WTC11 (cell line): ENCODE measurements around the gene DNM3. TPM values are rescaled to one million over a fixed set of nuclear protein-coding genes. Genes with fewer than 3 reads are reported as not detected.

Experiments used
- ATAC-seq: fragments of 200-7000 bp; cut with Tn5 transposase; 2 replicates; pipeline ENCODE4 v1.10.0; 2021; ENCODE audit warnings: mild to moderate bottlenecking, moderate library complexity
- CTCF ChIA-PET: fragments of 300-600 bp; sonication (Branson Sonifier 250); formaldehyde crosslinking; loops from one replicate; lab custom pipeline; 2021; ENCODE audit warnings: antibody characterized with exemption; lab: Charles Lee
- POLR2A ChIA-PET: fragments of 350-600 bp; sonication (Branson Sonifier 250); formaldehyde crosslinking; loops from one replicate; lab custom pipeline; 2021; ENCODE audit warnings: antibody characterized with exemption; lab: Charles Lee
- DNase-seq: peaks from one replicate; pipeline ENCODE4 v3.0.0; 2021; ENCODE audit warnings: low spot score
- H3K27ac Mint-ChIP-seq: 2 replicates; pipeline ENCODE4 v1.8.0; 2021; ENCODE audit warnings: mixed read lengths
- H3K27me3 Mint-ChIP-seq: 2 replicates; pipeline ENCODE4 v1.8.0; 2021; ENCODE audit warnings: low read depth, mild to moderate bottlenecking, moderate library complexity, mixed read lengths
- H3K36me3 Mint-ChIP-seq: 2 replicates; pipeline ENCODE4 v1.8.0; 2021; ENCODE audit warnings: mixed read lengths
- H3K4me1 Mint-ChIP-seq: 2 replicates; pipeline ENCODE4 v1.8.0; 2022; ENCODE audit warnings: mixed read lengths
- H3K4me3 Mint-ChIP-seq: 2 replicates; pipeline ENCODE4 v1.8.0; 2021; ENCODE audit warnings: mild to moderate bottlenecking, moderate library complexity, mixed read lengths
- H3K9me3 Mint-ChIP-seq: 2 replicates; pipeline ENCODE4 v1.8.0; 2021; ENCODE audit warnings: mixed read lengths
- CREB1 ChIP-seq: sonication (generic); formaldehyde crosslinking; IDR thresholded peaks from 2 replicates; pipeline ENCODE4 v1.8.0; 2023; ENCODE audit warnings: mild to moderate bottlenecking, missing genetic modification reagents
- ELF4 ChIP-seq: sonication (generic); formaldehyde crosslinking; IDR thresholded peaks from 2 replicates; pipeline ENCODE4 v1.8.1; 2022; ENCODE audit warnings: low read depth, mild to moderate bottlenecking, moderate library complexity, missing genetic modification reagents
- FOXJ3 ChIP-seq: sonication (generic); formaldehyde crosslinking; IDR thresholded peaks from 2 replicates; pipeline ENCODE4 v1.9.0; 2021; ENCODE audit warnings: missing genetic modification reagents, mild to moderate bottlenecking, borderline replicate concordance
- FOXK1 ChIP-seq: sonication (generic); formaldehyde crosslinking; IDR thresholded peaks from 2 replicates; pipeline ENCODE4 v1.8.0; 2022; ENCODE audit warnings: mild to moderate bottlenecking, moderate library complexity, missing genetic modification reagents
- FOXP1 ChIP-seq: sonication (generic); formaldehyde crosslinking; IDR thresholded peaks from 2 replicates; pipeline ENCODE4 v1.8.0; 2022; ENCODE audit warnings: missing genetic modification reagents, mild to moderate bottlenecking, moderate library complexity, borderline replicate concordance
- GABPB1 ChIP-seq: sonication (generic); formaldehyde crosslinking; IDR thresholded peaks from 2 replicates; pipeline ENCODE4 v1.8.1; 2023; ENCODE audit warnings: mild to moderate bottlenecking, missing genetic modification reagents
- IRF2 ChIP-seq: sonication (generic); formaldehyde crosslinking; IDR thresholded peaks from 2 replicates; pipeline ENCODE4 v1.8.0; 2022; ENCODE audit warnings: low read depth, missing genetic modification reagents, borderline replicate concordance
- JUN ChIP-seq: sonication (generic); formaldehyde crosslinking; IDR thresholded peaks from 2 replicates; pipeline ENCODE4 v1.8.0; 2023; ENCODE audit warnings: mild to moderate bottlenecking, missing genetic modification reagents
- KAT7 ChIP-seq: sonication (generic); formaldehyde crosslinking; IDR thresholded peaks from 2 replicates; pipeline ENCODE4 v1.8.1; 2023; ENCODE audit warnings: missing genetic modification reagents, mild to moderate bottlenecking, borderline replicate concordance
- MXD4 ChIP-seq: fragments of 250-450 bp; sonication (Bioruptor Pico); IDR thresholded peaks from 2 replicates; pipeline ENCODE4 v1.8.0; 2021; ENCODE audit warnings: mild to moderate bottlenecking, moderate library complexity, borderline replicate concordance
- NFATC4 ChIP-seq: fragments of 250-450 bp; sonication (Bioruptor Pico); IDR thresholded peaks from 2 replicates; pipeline ENCODE4 v1.9.0; 2021; ENCODE audit warnings: mild to moderate bottlenecking
- NR2C2 ChIP-seq: sonication (generic); formaldehyde crosslinking; IDR thresholded peaks from 2 replicates; pipeline ENCODE4 v1.8.0; 2022; ENCODE audit warnings: mild to moderate bottlenecking, missing genetic modification reagents
- SMAD4 ChIP-seq: sonication (generic); formaldehyde crosslinking; IDR thresholded peaks from 2 replicates; pipeline ENCODE4 v1.8.0; 2022; ENCODE audit warnings: mild to moderate bottlenecking, missing genetic modification reagents
- TP53 ChIP-seq: sonication (generic); formaldehyde crosslinking; IDR thresholded peaks from 2 replicates; pipeline ENCODE4 v1.8.1; 2023; ENCODE audit warnings: mild to moderate bottlenecking, missing genetic modification reagents
- ZNF121 ChIP-seq: sonication (generic); formaldehyde crosslinking; IDR thresholded peaks from 2 replicates; pipeline ENCODE4 v1.8.0; 2023; ENCODE audit warnings: missing genetic modification reagents
- ZNF671 ChIP-seq: fragments of 250-450 bp; sonication (Bioruptor Pico); IDR thresholded peaks from 2 replicates; pipeline ENCODE4 v1.8.0; 2021; ENCODE audit warnings: mild to moderate bottlenecking
- total RNA-seq: library from RNA; stranded (reverse); gene quantifications from 3 replicates; pipeline ENCODE4 v1.2.3, GENCODE V29; 2021
- TF ChIP-seq, protein P1 (sequence below): sonication (generic); formaldehyde crosslinking; IDR thresholded peaks from 2 replicates; pipeline ENCODE4 v1.8.1; 2023; ENCODE audit warnings: mild to moderate bottlenecking, missing genetic modification reagents
- TF ChIP-seq, protein P2 (sequence below): sonication (generic); formaldehyde crosslinking; IDR thresholded peaks from 2 replicates; pipeline ENCODE4 v1.8.1; 2023; ENCODE audit warnings: mild to moderate bottlenecking, missing genetic modification reagents, borderline replicate concordance
- TF ChIP-seq, protein P3 (sequence below): sonication (generic); formaldehyde crosslinking; IDR thresholded peaks from 2 replicates; pipeline ENCODE4 v1.8.1; 2023; ENCODE audit warnings: mild to moderate bottlenecking, missing genetic modification reagents, moderate library complexity
- TF ChIP-seq, protein P4 (sequence below): sonication (generic); formaldehyde crosslinking; IDR thresholded peaks from 2 replicates; pipeline ENCODE4 v1.8.0; 2023; ENCODE audit warnings: missing genetic modification reagents, mild to moderate bottlenecking, borderline replicate concordance
- TF ChIP-seq, protein P5 (sequence below): sonication (generic); formaldehyde crosslinking; IDR thresholded peaks from 2 replicates; pipeline ENCODE4 v1.8.1; 2023; ENCODE audit warnings: mild to moderate bottlenecking, moderate library complexity, missing genetic modification reagents
- TF ChIP-seq, protein P6 (sequence below): sonication (generic); formaldehyde crosslinking; IDR thresholded peaks from 2 replicates; pipeline ENCODE4 v1.8.0; 2022; ENCODE audit warnings: mild to moderate bottlenecking, missing genetic modification reagents

DNM3 gene
- total RNA-seq, 1 experiment from 2014 or later = 1.9 TPM

DNA sequence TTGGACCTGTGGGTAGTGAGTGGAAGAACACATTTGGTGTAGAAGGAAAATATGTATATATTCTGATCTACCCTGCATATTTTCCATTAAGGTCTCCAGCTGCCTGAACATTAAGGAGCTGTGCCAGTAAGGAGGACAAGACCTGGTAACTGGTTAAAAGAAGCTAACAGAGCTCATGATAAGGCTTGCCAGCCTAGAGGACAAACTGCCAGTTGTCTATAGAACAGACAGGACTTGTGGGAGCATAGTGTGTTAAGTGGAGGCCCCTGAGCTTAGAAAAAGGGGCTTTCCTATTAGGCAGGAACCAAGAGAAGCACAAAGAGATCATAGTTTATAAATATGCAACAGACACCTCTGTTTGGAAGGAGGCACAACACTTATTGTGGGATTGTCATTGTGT, 23.0 kb downstream of the DNM3 start (continued):
- TF ChIP-seq, protein P1, sequence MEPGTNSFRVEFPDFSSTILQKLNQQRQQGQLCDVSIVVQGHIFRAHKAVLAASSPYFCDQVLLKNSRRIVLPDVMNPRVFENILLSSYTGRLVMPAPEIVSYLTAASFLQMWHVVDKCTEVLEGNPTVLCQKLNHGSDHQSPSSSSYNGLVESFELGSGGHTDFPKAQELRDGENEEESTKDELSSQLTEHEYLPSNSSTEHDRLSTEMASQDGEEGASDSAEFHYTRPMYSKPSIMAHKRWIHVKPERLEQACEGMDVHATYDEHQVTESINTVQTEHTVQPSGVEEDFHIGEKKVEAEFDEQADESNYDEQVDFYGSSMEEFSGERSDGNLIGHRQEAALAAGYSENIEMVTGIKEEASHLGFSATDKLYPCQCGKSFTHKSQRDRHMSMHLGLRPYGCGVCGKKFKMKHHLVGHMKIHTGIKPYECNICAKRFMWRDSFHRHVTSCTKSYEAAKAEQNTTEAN = no peak

DNA sequence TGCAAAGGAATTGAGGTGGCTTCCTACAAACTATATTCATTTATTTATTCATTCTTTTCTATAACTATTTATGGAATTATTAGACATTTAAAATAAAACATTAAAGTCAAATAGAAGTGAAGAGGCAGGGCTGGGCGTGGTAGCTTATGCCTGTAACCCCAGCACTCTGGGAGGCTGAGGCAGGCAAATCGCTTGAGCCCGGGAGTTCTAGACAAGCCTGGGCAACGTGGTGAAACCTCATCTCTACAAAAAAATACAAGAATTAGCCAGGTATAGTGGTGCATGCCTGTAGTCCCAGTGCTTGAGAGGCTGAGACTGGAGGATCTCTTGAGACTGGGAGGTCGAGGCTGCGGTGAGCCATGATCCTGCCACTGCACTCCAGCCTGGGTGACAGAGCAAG, 23.8 kb downstream of the DNM3 start:
- CTCF ChIA-PET = no interaction called here
- Mint-ChIP-seq H3K36me3 (no peaks in the 10 kb centered on the region), H3K4me3 (no peak overlapping the region), H3K27ac (no peak overlapping the region), H3K9me3 (no peaks in the 10 kb centered on the region), H3K27me3 (no peaks in the 10 kb centered on the region), H3K4me1 (no peaks in the 10 kb centered on the region; the same call in 1 of the 2 replicates)
- TF ChIP-seq SMAD4 (CRISPR knock-in tag) (no peak), GABPB1 (no peak), ZNF671 (CRISPR knock-in tag) (no peak), IRF2 (no peak), TP53 (CRISPR knock-in tag) (no peak), ELF4 (CRISPR knock-in tag) (no peak), NFATC4 (no peak), MXD4 (no peak)
- TF ChIP-seq, protein P2, sequence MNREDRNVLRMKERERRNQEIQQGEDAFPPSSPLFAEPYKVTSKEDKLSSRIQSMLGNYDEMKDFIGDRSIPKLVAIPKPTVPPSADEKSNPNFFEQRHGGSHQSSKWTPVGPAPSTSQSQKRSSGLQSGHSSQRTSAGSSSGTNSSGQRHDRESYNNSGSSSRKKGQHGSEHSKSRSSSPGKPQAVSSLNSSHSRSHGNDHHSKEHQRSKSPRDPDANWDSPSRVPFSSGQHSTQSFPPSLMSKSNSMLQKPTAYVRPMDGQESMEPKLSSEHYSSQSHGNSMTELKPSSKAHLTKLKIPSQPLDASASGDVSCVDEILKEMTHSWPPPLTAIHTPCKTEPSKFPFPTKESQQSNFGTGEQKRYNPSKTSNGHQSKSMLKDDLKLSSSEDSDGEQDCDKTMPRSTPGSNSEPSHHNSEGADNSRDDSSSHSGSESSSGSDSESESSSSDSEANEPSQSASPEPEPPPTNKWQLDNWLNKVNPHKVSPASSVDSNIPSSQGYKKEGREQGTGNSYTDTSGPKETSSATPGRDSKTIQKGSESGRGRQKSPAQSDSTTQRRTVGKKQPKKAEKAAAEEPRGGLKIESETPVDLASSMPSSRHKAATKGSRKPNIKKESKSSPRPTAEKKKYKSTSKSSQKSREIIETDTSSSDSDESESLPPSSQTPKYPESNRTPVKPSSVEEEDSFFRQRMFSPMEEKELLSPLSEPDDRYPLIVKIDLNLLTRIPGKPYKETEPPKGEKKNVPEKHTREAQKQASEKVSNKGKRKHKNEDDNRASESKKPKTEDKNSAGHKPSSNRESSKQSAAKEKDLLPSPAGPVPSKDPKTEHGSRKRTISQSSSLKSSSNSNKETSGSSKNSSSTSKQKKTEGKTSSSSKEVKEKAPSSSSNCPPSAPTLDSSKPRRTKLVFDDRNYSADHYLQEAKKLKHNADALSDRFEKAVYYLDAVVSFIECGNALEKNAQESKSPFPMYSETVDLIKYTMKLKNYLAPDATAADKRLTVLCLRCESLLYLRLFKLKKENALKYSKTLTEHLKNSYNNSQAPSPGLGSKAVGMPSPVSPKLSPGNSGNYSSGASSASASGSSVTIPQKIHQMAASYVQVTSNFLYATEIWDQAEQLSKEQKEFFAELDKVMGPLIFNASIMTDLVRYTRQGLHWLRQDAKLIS (CRISPR knock-in tag) = no peak
- TF ChIP-seq, protein P3, sequence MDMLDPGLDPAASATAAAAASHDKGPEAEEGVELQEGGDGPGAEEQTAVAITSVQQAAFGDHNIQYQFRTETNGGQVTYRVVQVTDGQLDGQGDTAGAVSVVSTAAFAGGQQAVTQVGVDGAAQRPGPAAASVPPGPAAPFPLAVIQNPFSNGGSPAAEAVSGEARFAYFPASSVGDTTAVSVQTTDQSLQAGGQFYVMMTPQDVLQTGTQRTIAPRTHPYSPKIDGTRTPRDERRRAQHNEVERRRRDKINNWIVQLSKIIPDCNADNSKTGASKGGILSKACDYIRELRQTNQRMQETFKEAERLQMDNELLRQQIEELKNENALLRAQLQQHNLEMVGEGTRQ (CRISPR knock-in tag) = no peak
- TF ChIP-seq, protein P4, sequence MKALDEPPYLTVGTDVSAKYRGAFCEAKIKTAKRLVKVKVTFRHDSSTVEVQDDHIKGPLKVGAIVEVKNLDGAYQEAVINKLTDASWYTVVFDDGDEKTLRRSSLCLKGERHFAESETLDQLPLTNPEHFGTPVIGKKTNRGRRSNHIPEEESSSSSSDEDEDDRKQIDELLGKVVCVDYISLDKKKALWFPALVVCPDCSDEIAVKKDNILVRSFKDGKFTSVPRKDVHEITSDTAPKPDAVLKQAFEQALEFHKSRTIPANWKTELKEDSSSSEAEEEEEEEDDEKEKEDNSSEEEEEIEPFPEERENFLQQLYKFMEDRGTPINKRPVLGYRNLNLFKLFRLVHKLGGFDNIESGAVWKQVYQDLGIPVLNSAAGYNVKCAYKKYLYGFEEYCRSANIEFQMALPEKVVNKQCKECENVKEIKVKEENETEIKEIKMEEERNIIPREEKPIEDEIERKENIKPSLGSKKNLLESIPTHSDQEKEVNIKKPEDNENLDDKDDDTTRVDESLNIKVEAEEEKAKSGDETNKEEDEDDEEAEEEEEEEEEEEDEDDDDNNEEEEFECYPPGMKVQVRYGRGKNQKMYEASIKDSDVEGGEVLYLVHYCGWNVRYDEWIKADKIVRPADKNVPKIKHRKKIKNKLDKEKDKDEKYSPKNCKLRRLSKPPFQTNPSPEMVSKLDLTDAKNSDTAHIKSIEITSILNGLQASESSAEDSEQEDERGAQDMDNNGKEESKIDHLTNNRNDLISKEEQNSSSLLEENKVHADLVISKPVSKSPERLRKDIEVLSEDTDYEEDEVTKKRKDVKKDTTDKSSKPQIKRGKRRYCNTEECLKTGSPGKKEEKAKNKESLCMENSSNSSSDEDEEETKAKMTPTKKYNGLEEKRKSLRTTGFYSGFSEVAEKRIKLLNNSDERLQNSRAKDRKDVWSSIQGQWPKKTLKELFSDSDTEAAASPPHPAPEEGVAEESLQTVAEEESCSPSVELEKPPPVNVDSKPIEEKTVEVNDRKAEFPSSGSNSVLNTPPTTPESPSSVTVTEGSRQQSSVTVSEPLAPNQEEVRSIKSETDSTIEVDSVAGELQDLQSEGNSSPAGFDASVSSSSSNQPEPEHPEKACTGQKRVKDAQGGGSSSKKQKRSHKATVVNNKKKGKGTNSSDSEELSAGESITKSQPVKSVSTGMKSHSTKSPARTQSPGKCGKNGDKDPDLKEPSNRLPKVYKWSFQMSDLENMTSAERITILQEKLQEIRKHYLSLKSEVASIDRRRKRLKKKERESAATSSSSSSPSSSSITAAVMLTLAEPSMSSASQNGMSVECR (CRISPR knock-in tag) = no peak
- POLR2A ChIA-PET = no interaction called here
- DNase-seq = no peak
- no peak for ATAC-seq

DNA sequence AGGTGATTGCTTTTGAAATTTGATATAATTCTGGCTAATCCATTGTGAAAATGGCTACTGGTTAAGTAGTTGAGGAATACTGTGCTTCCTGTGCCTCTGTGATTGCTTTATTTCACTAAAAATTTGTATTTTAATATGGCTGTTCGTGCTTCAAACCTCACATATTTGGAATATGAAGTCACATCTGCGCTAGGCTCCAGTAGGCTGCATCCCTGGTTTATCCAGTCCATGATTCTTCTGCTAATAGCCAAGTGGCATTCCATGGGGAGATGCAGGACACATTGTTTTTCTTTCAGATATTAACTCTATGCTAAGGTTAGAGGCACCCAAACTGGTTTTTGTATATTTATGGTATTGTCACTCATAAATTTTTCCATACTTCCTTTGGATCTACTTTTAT, 25.9 kb downstream of the DNM3 start:
- no peak overlapping the region for H3K27ac Mint-ChIP-seq
- DNase-seq = no peak
- H3K4me1 Mint-ChIP-seq = peaks cover 9% of the 10 kb centered on the region
- ATAC-seq = no peak
- H3K4me3 Mint-ChIP-seq = no peak overlapping the region
- H3K36me3 Mint-ChIP-seq = no peaks in the 10 kb centered on the region
- POLR2A ChIA-PET = no interaction called here
- CTCF ChIA-PET = interaction anchor here (1.5 kb wide), 1 partner anchor 135 kb away, joined by 3 read pairs; no protein-coding TSS in a partner anchor
- H3K27me3 Mint-ChIP-seq = no peaks in the 10 kb centered on the region
- TF ChIP-seq, protein P5, sequence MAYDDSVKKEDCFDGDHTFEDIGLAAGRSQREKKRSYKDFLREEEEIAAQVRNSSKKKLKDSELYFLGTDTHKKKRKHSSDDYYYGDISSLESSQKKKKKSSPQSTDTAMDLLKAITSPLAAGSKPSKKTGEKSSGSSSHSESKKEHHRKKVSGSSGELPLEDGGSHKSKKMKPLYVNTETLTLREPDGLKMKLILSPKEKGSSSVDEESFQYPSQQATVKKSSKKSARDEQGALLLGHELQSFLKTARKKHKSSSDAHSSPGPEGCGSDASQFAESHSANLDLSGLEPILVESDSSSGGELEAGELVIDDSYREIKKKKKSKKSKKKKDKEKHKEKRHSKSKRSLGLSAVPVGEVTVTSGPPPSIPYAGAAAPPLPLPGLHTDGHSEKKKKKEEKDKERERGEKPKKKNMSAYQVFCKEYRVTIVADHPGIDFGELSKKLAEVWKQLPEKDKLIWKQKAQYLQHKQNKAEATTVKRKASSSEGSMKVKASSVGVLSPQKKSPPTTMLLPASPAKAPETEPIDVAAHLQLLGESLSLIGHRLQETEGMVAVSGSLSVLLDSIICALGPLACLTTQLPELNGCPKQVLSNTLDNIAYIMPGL (CRISPR knock-in tag) = no peak
- TF ChIP-seq ZNF121 (CRISPR knock-in tag) (no peak), FOXP1 (CRISPR knock-in tag) (no peak), JUN (CRISPR knock-in tag) (no peak), FOXK1 (no peak), GABPB1 (no peak), NR2C2 (CRISPR knock-in tag) (no peak), CREB1 (CRISPR knock-in tag) (no peak), KAT7 (no peak), FOXJ3 (CRISPR knock-in tag) (no peak)
- TF ChIP-seq, protein P6, sequence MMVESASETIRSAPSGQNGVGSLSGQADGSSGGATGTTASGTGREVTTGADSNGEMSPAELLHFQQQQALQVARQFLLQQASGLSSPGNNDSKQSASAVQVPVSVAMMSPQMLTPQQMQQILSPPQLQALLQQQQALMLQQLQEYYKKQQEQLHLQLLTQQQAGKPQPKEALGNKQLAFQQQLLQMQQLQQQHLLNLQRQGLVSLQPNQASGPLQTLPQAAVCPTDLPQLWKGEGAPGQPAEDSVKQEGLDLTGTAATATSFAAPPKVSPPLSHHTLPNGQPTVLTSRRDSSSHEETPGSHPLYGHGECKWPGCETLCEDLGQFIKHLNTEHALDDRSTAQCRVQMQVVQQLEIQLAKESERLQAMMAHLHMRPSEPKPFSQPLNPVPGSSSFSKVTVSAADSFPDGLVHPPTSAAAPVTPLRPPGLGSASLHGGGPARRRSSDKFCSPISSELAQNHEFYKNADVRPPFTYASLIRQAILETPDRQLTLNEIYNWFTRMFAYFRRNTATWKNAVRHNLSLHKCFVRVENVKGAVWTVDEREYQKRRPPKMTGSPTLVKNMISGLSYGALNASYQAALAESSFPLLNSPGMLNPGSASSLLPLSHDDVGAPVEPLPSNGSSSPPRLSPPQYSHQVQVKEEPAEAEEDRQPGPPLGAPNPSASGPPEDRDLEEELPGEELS (CRISPR knock-in tag) = no peak
- H3K9me3 Mint-ChIP-seq = no peaks in the 10 kb centered on the region
